ENCODE results near the gene CYB5R3.
"Not testable (repeated sequence)": the region's sequence is repeated elsewhere in the genome, so short reads cannot be mapped to it uniquely, and the experiment has no call there.

CYB5R3 gene

GRCh38 chr22:42596863-42597530, 52.2 kb downstream of the CYB5R3 start:
- no peak for DNase-seq

GRCh38 chr22:42596336-42596735, 52.9 kb downstream of the CYB5R3 start:
- DNase-seq, result no peak

- DNase-seq, result no peak
Observed at GRCh38 chr22:42595434-42595833, 53.8 kb downstream of the CYB5R3 start.

GRCh38 chr22:42591987-42592386, 57.2 kb downstream of the CYB5R3 start:
- DNase-seq, result no peak

GRCh38 chr22:42587588-42588175, 61.5 kb downstream of the CYB5R3 start:
- no peak for DNase-seq

- DNase-seq, result no peak
Observed at GRCh38 chr22:42586381-42586780, 62.8 kb downstream of the CYB5R3 start.

GRCh38 chr22:42585096-42585495, 64.1 kb downstream of the CYB5R3 start:
- no peak for DNase-seq

GRCh38 chr22:42584364-42584940, 64.7 kb downstream of the CYB5R3 start:
- DNase-seq, result no peak

GRCh38 chr22:42582987-42583386, 66.2 kb downstream of the CYB5R3 start:
- no peak for DNase-seq

- peak; percentile 76 for DNase-seq
Observed at GRCh38 chr22:42581762-42582716, 67.2 kb downstream of the CYB5R3 start.

- DNase-seq, result not testable (repeated sequence)
Observed at GRCh38 chr22:42581194-42581761, 67.9 kb downstream of the CYB5R3 start.

GRCh38 chr22:42580040-42580439, 69.2 kb downstream of the CYB5R3 start:
- not testable (repeated sequence) for DNase-seq

- DNase-seq, result no peak
Observed at GRCh38 chr22:42577623-42578240, 71.5 kb downstream of the CYB5R3 start.

GRCh38 chr22:42577141-42577540, 72.1 kb downstream of the CYB5R3 start:
- DNase-seq, result not testable (repeated sequence)

- DNase-seq, result not testable (repeated sequence)
Observed at GRCh38 chr22:42575996-42576574, 73.1 kb downstream of the CYB5R3 start.

GRCh38 chr22:42574468-42574867, 74.7 kb downstream of the CYB5R3 start:
- not testable (repeated sequence) for DNase-seq

- not testable (repeated sequence) for DNase-seq
Observed at GRCh38 chr22:42574046-42574445, 75.1 kb downstream of the CYB5R3 start.

GRCh38 chr22:42571068-42571467, 78.1 kb downstream of the CYB5R3 start:
- not testable (repeated sequence) for DNase-seq

- not testable (repeated sequence) for DNase-seq
Observed at GRCh38 chr22:42570580-42570979, 78.6 kb downstream of the CYB5R3 start.

GRCh38 chr22:42567950-42568349, 81.2 kb downstream of the CYB5R3 start:
- DNase-seq, result not testable (repeated sequence)

Data from central memory CD4-positive, alpha-beta T cell (primary cell).